Prostate gland (tissue), 2 donors: Measurements from ENCODE around the gene OSBPL7. TPM values are rescaled to one million over a fixed set of nuclear protein-coding genes. Genes with fewer than 3 reads are reported as not detected.

Source experiments
- DNase-seq: peaks from one replicate; pipeline ENCODE4 v3.0.0-alpha.2; 2019; ENCODE audit warnings: low spot score
- H3K27ac ChIP-seq, 2 donors: fragments of 200-600 bp; sonication (generic); 2 replicates each; pipeline ENCODE4 v1.5.1; 2017 to 2019
- H3K27me3 ChIP-seq: fragments of 200-600 bp; sonication (generic); replicated peaks from 2 replicates; pipeline ENCODE4 v1.5.1; 2019; ENCODE audit not compliant: insufficient read depth
- H3K36me3 ChIP-seq, 2 donors: fragments of 200-600 bp; sonication (generic); 1 replicate in 1 of 2; 2 replicates in 1 of 2; pipeline versions ENCODE4 v1.5.1 to v1.8.1; 2017 to 2019
- H3K4me1 ChIP-seq: fragments of 200-600 bp; sonication (generic); replicated peaks from 2 replicates; pipeline ENCODE4 v1.5.1; 2019
- H3K4me3 ChIP-seq, 2 donors: fragments of 200-600 bp; sonication (generic); 2 replicates each; pipeline ENCODE4 v1.5.1; 2017 to 2019
- H3K9me3 ChIP-seq: fragments of 200-600 bp; sonication (generic); 2 replicates; pipeline ENCODE4 v1.5.1; 2017
- CTCF ChIP-seq, 4 experiments: fragments of 200-600 bp in 2 of 4; fragments of 450-650 bp in 2 of 4; sonication (generic) in 2 of 4; IDR thresholded peaks; 1 replicate in 3 of 4; 2 replicates in 1 of 4; pipeline ENCODE4 v1.5.1; 2016 to 2019; ENCODE audit warnings: antibody characterized with exemption in 4 of 4, mild to moderate bottlenecking in 2 of 4, moderate library complexity in 2 of 4
- POLR2A ChIP-seq: fragments of 450-650 bp; IDR thresholded peaks from one replicate; pipeline ENCODE4 v1.6.1; 2016; ENCODE audit warnings: antibody characterized with exemption, mild to moderate bottlenecking
- POLR2AphosphoS5 ChIP-seq: sonication (generic); formaldehyde crosslinking; IDR thresholded peaks from one replicate; pipeline ENCODE4 v1.6.1; 2017; ENCODE audit warnings: antibody characterized with exemption
- WGBS: methylation state at CpG from one replicate; pipeline ENCODE4 v1.1.5; 2018; 5-methylcytosine and 5-hydroxymethylcytosine counted together
- intact Hi-C: fragments of 100-400 bp; cut with DNase I; formaldehyde crosslinking; loops from one replicate; pipeline ENCODE4 v1.14.2; 2022
- total RNA-seq, 2 donors: library from RNA; depleted of rRNA; stranded (reverse); fragments of >200 nt; gene quantifications; one replicate each; pipeline ENCODE4 v1.1.0, GENCODE V29; 2016

Gene OSBPL7
- total RNA-seq, 2 donors from 2014 or later: 15.0 to 19.2 TPM

GRCh38 chr17:47762728-47763127, 58.9 kb downstream of the OSBPL7 start:
- no peak overlapping the region for H3K27ac ChIP-seq
- H3K36me3 ChIP-seq: no peaks in the 10 kb centered on the region
- H3K9me3 ChIP-seq: no peaks in the 10 kb centered on the region
- WGBS: 80% methylated on average over 2 of the region's 2 CpGs
- DNase-seq: no peak
- intact Hi-C loops: no loop called here
- TF ChIP-seq POLR2A: no peak
- no peak for TF ChIP-seq POLR2AphosphoS5
- TF ChIP-seq CTCF (IDR thresholded peaks at IDR 0.05): no peak
- H3K4me1 ChIP-seq: no peaks in the 10 kb centered on the region
- no peak overlapping the region for H3K4me3 ChIP-seq
- no peaks in the 10 kb centered on the region for H3K27me3 ChIP-seq

- Histone ChIP-seq H3K9me3 (no peaks in the 10 kb centered on the region), H3K27ac (no peak overlapping the region), H3K4me3 (no peak overlapping the region), H3K36me3 (no peaks in the 10 kb centered on the region), H3K4me1 (no peaks in the 10 kb centered on the region), H3K27me3 (no peaks in the 10 kb centered on the region)
- WGBS: 83% methylated on average over 5 of the region's 5 CpGs
- no peak for DNase-seq
- intact Hi-C loops: no loop called here
- TF ChIP-seq CTCF (IDR thresholded peaks at IDR 0.05): no peak
- TF ChIP-seq POLR2AphosphoS5: no peak
- no peak for TF ChIP-seq POLR2A
Measured at GRCh38 chr17:47760409-47761140, 61.0 kb downstream of the OSBPL7 start.

GRCh38 chr17:47757386-47757785, 64.2 kb downstream of the OSBPL7 start:
- no peak for DNase-seq
- WGBS: 44% methylated on average over 1 of the region's 1 CpG
- Histone ChIP-seq H3K4me1 (no peaks in the 10 kb centered on the region), H3K9me3 (no peaks in the 10 kb centered on the region), H3K27me3 (peaks cover 3% of the 10 kb centered on the region), H3K4me3 (no peak overlapping the region), H3K36me3 (no peaks in the 10 kb centered on the region), H3K27ac (no peak overlapping the region)
- intact Hi-C loops: no loop called here
- TF ChIP-seq CTCF (IDR thresholded peaks at IDR 0.05): no peak
- TF ChIP-seq POLR2A: no peak
- TF ChIP-seq POLR2AphosphoS5: no peak

Other genes starting within 250 kb of the OSBPL7 start
- gene KPNB1, start 171.9 kb downstream of the OSBPL7 start, total RNA-seq: 100 to 1,000 TPM; 148 to 239 TPM
- 10 to 100 TPM in 1 of 2 donors, 1 to 10 TPM in 1; 9.5 to 15.3 TPM for gene TBKBP1, start 127.6 kb downstream of the OSBPL7 start, total RNA-seq
- gene TBX21, start 88.6 kb downstream of the OSBPL7 start, total RNA-seq: under 1 TPM; 0.27 to 0.45 TPM
- gene MRPL10, start 9.7 kb upstream of the OSBPL7 start, total RNA-seq: 10 to 100 TPM; 46.6 to 47.0 TPM
- 1 to 10 TPM; 1.1 to 4.9 TPM for gene LRRC46, start 9.9 kb upstream of the OSBPL7 start, total RNA-seq
- gene SCRN2, start 19.5 kb upstream of the OSBPL7 start, total RNA-seq: 10 to 100 TPM; 32.6 to 44.4 TPM
- gene SP6, start 29.4 kb upstream of the OSBPL7 start, total RNA-seq: 1 to 10 TPM; 1.4 to 3.1 TPM
- gene SP2, start 74.4 kb upstream of the OSBPL7 start, total RNA-seq: 10 to 100 TPM; 15.2 to 15.8 TPM
- gene PNPO, start 119.8 kb upstream of the OSBPL7 start, total RNA-seq: 10 to 100 TPM; 37.3 to 55.2 TPM
- 10 to 100 TPM; 19.9 to 59.7 TPM for gene PRR15L, start 136.1 kb upstream of the OSBPL7 start, total RNA-seq
- gene CDK5RAP3, start 149.3 kb upstream of the OSBPL7 start, total RNA-seq: 100 to 1,000 TPM; 185 to 193 TPM
- 10 to 100 TPM; 18.1 to 18.5 TPM for gene COPZ2, start 216.0 kb upstream of the OSBPL7 start, total RNA-seq
- 100 to 1,000 TPM in 1 of 2 donors, 10 to 100 TPM in 1; 87.8 to 244 TPM for gene NFE2L1, start 226.6 kb upstream of the OSBPL7 start, total RNA-seq